LNCAP (cell line): ENCODE measurements around the gene SLC6A12.

ENCODE experiments used
- TF ChIP-seq, protein P1 (sequence below): fragments of 450-650 bp; IDR thresholded peaks from 2 replicates; pipeline ENCODE4 v1.5.1; 2017; ENCODE audit warnings: mild to moderate bottlenecking

SLC6A12 gene

DNA sequence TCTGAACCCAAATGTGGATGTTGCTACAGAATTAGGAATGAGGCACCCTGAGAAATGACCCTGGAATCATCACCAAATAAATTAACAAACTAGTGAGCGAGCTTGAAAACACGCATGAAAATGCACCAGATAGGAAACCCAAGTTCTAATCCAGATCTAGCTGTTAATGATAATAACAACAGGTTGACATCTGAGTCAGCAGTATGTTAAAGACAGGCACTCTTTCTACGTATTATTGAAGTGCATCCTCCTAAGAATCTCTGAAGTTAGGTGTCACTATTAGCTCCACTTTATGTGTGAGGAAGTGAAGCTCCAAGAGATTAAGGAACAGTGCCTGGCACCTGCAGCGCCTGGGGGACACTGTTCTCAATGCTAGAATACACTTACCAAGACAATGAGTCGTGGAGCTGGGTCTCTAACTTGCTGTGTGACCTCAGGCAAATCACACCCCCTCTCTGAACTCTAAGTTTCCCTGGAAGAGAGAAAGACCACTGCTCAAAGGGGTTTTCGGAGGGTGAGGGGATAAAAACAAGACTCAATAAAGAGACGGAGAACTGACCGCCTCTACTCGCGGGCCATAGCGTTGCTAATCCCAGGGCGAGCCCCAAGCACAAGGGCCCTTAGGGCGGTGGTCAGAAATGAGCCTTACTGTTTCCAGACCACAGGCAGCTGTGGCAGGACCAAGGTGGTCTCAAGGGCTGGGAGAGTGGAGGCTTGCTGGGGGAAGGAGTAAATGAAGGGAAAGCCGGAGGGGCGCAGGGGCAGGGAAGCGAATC, 2.1 kb downstream of the SLC6A12 start:
- TF ChIP-seq, protein P1, sequence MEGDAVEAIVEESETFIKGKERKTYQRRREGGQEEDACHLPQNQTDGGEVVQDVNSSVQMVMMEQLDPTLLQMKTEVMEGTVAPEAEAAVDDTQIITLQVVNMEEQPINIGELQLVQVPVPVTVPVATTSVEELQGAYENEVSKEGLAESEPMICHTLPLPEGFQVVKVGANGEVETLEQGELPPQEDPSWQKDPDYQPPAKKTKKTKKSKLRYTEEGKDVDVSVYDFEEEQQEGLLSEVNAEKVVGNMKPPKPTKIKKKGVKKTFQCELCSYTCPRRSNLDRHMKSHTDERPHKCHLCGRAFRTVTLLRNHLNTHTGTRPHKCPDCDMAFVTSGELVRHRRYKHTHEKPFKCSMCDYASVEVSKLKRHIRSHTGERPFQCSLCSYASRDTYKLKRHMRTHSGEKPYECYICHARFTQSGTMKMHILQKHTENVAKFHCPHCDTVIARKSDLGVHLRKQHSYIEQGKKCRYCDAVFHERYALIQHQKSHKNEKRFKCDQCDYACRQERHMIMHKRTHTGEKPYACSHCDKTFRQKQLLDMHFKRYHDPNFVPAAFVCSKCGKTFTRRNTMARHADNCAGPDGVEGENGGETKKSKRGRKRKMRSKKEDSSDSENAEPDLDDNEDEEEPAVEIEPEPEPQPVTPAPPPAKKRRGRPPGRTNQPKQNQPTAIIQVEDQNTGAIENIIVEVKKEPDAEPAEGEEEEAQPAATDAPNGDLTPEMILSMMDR: no peak

- TF ChIP-seq, protein P1: no peak
Observed at GRCh38 chr12:211142-211465, 2.9 kb downstream of the SLC6A12 start.

DNA sequence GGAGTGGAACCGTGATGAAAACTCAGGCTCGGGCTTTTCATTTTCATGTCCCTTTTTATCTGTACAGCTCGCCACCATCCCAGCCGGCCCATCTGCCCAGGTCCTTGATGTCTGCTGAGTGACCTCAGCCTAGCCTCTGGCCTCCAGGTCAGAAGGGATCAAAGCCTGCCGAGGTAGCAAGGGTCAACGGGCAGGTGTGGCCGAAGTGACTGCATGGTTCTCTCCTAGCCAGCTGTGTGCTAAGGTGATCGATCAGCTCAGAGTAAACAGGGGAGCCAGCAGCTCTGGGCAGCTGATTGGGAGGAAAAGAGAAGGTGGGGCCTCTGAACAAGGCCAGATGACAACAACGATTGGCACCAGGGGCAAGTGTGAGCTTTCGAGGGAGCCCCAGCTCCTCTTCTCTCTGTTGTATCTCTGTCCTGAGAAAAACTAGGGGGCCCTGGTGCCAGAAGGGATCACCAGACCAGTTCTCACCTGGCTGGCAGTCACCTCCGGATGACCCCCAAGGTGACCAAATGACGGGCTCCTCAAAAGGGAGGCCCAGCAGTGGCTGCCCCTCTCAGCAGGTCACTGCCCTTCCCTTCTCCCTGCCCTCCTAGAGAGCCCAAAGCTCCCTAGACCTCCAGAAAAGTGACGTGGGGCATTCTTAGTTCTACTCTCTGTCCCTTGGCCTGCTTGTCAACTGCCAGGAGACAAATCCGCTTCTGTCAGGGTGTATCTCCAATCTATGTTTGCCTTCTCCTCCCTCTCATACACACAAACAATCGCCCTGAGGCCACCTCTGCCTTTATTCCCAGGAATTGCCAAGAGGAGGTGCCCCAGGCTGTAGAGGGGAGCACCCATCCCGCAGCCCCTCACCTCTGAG, 3.4 kb downstream of the SLC6A12 start:
- TF ChIP-seq, protein P1: no peak

DNA sequence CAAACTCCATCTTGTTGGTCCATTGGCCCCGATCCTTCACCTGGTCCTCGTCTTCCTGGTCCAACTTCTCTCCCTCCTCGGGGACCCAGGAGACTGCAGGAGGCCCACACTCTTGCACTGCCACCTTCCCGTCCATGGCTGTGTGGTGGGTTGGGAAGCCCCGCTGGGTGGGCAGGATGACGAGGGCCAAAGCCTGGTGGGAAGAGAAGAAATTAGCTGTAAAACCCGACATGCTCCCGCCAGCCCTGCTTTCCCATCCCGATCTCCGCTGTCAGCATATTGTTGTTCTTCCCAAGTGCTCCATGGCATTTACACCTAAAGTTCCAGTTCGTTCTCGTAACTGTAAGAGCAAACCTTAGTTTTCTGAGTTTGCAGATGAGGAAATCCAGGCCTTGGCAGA, 4.1 kb downstream of the SLC6A12 start:
- TF ChIP-seq, protein P1: no peak

DNA sequence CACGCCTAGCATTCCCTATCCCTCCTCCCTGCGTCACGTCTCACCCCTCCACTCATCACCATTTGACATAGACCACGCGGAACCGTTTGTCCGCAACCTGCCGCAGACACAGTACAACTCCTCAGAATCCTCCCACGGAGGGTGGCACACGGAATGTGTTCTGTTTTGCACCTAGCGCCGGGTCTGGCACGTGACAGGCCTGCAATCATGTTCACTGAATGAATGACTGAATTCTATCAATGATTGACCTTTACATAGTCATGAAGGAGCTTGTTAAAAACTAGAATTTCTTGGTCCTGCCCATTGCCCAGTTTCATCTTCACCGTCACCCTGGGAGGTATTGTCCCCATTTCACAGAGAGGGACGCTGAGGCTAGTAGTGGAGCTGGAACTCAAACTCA, 4.7 kb downstream of the SLC6A12 start:
- TF ChIP-seq, protein P1: no peak

GRCh38 chr12:208813-209212, 5.1 kb downstream of the SLC6A12 start:
- TF ChIP-seq, protein P1: no peak

- TF ChIP-seq, protein P1: no peak
Observed at GRCh38 chr12:207804-208203, 6.2 kb downstream of the SLC6A12 start.
